ENCODE data around the gene C1RL.

The C1RL gene

DNA sequence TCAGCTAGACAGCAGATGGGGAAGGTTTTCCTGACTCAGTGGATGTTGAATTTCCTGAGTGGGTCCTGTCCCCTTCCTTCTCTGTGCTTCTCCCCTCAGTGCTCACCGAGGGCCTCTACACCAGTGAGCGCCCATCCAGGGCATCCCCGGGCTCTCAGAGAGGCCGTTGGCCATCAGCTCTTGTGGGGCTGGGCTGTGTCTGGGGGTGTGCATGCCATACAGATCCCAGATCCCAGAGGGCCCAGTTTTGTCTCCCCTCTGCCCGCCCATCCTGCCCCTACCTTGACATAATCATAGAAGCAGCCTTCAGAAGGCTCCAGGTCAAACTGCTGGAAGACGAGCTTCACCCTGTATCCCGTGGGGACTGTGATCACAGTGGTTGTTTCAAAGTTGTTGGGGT is 17.8 kb downstream of the C1RL start:
- DNase-seq = no peak

DNA sequence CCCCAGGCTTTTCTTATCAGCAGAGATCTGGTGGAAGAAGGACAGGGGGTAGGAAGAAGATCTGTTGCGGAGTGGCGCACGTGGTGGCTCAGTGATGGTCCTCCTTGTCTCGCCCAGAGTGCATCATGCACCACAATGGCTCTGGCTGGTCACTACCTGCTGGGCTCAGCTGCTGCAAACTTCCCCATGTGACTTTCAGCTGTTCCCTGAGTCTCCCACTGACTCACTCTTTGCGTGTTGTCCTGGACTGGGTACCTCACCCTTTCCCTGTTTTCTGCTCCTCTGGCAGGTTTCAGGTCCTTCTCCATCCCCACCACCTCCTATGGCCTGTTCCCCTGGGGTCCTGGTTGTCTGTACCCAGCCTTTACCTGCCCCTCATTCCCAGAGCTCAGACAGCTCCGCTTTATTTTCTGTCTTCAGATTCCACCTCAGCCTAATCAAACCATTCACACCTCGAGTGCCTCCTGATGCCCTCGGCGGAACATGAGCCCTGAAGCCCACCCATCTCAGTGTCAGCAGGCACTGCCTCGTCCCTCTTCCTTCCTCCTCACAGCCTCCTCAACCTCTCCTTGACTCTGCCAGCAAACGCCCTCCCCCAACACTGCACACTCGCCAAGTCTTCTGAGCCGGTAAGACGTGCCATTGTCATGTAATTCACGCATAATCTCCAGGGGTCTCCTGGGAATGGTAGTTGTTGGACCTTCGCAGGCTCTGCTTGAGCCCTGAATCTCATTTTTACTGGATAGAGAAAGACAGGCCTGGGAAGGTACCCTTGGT is 18.6 kb downstream of the C1RL start:
- DNase-seq = no peak

DNA sequence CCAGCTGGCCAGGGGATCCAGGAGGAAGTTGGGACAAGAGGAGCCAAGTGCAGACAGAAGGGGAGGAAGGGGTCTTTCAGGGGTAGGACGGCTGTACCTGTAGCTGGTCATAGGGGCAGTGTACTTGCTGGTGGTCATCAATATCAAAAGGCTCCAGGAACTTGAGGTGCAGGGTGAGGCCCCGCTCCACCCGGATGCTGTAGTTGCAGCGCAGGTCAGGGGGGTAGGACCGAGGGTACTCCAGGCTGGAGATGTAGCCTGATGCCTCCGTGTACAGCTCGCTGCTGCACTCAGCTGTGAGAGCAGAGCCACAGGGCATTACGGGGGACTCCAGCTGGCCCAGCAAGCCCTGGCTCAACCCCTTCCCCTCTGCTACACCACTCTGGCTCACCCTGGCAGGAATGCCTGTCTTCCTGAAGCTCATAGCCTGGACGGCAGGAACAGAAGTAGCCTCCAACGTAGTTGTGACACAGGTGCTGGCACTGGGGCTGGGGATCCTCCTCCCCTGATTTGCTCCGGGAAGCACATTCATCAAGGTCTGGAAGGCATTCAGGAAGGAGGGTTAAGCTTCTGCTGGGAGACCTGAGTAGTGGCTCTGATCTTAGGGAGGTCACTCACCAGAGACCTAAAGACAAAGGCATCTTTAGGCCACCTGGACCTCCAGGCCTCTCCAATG is 19.7 kb downstream of the C1RL start:
- DNase-seq = no peak

DNA sequence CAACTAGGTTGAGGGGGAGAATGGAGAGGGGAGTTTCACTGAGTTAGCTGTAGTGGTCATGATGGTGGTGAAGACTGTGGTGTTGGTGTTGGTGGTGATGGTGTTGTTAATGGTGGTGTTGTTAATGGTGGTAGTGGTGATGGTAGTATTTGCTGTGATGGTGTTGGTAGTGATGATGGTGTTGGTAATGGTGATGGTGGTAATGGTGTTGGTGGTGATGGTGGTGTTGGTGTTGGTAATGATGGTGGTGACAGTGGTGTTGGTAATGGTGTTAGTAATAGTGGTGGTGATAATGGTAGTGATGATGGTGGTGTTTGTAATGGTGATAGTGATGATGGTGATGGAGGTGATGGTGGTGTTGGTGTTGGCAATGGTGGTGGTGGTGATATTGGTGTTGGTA is 25.9 kb downstream of the C1RL start:
- DNase-seq = no peak

GRCh38 chr12:7081037-7081436 is 28.0 kb downstream of the C1RL start:
- DNase-seq = no peak

DNA sequence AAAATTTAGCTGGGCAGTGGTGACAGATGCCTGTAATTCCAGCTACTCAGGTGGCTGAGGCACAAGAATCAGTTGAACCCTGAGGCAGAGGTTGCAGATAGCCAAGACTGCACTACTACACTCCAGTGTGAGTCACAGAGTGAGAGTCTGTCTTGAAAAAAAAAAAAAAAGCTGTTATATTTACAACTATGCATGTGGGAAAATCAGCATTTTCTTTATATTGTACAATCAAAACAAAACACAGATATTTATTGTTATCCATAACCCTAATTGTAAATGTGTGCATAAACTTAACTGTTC is 29.2 kb downstream of the C1RL start:
- no peak for DNase-seq

- DNase-seq = no peak
These were observed 30.9 kb downstream of the C1RL start for GRCh38 chr12:7078163-7078562.

GRCh38 chr12:7076493-7076892 is 32.5 kb downstream of the C1RL start:
- no peak for DNase-seq

- no peak for DNase-seq
These were observed 33.1 kb downstream of the C1RL start for GRCh38 chr12:7075939-7076338.

- no peak for DNase-seq
These were observed 33.5 kb downstream of the C1RL start for GRCh38 chr12:7075518-7075917.

GRCh38 chr12:7073946-7074345 is 35.1 kb downstream of the C1RL start:
- DNase-seq = no peak

DNA sequence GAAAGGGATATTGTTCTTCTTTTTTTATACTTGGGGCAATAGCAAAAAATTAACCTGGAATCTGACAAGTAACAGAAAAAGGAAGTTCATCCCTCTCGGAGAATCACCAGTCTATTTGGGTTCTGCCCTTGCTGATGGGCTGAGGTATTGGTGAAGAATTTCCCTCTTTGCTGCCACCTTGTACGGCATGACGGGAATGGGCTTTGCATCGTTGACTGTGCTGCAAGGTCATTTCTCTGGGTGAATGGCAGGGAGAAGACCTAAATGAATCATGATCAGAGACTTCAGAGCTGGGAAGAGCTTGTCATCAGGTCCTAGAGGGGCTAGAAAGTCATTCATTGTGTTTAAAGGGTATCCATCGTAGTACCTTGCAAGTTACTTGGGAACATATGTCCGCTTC is 36.5 kb downstream of the C1RL start:
- DNase-seq = no peak

GRCh38 chr12:7072035-7072434 is 37.0 kb downstream of the C1RL start:
- DNase-seq = no peak

GRCh38 chr12:7069386-7069785 is 39.6 kb downstream of the C1RL start:
- no peak for DNase-seq

DNA sequence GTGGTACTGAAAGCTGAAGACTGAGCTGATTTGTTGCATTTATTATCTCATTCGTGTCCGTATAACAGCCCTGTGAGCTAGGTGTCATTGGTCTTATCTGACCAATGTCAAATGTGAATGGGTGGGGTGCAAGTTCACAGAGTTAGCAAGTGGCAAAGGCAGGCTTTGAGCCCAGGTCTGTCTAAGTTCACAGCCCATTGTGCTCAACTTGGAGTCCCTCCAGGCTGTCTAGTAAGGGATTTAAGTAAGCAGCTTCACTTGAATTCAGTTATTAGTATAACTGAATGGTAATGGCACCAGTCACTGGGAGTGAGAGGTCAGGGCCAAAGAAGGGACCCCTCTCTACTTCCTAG is 40.0 kb downstream of the C1RL start:
- DNase-seq = no peak

GRCh38 chr12:7068240-7068993 is 40.6 kb downstream of the C1RL start:
- no peak for DNase-seq

GRCh38 chr12:7067096-7067495 is 41.9 kb downstream of the C1RL start:
- DNase-seq = no peak

DNA sequence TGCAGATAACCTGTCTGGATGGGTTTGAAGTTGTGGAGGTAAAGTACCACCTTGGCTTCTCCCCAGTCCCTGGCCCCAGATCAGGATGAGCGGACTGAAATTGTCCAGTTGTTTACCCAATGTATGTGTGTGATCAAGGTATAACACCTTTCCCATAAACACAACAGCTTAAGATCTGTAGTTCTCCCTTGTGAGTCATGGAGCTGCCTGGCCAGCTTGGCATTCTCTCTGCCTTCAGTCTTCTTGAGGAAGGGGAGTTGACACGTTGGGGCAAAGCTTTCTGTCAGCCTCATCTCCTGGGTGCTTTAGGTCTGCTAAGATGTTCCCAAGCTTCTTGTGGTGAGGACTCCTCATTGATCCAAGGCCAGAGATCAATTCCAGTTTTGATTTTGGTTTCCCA is 42.4 kb downstream of the C1RL start:
- DNase-seq = no peak

GRCh38 chr12:7065073-7065623 is 43.9 kb downstream of the C1RL start:
- no peak for DNase-seq

GRCh38 chr12:7064516-7064915 is 44.5 kb downstream of the C1RL start:
- DNase-seq = no peak

DNA sequence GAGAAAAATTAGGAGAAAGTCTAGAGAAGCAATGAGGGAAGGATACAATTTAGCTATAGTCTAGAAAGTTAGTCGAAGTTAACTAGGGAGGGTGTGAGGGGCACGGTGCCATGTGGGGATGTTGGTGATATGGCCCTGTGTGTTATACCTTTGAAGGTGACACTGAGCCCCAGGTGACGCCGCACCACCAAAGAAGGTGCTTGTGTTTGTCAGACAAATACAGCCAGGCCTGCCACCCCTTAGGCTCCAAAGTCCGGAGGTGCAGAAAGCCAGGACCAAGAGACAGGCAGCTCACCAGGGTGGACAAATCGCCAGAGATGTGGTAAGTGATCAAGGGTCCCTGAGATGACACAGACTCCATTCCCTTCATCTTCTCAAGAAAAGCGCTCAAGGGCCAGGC is 47.4 kb downstream of the C1RL start:
- no peak for DNase-seq

DNA sequence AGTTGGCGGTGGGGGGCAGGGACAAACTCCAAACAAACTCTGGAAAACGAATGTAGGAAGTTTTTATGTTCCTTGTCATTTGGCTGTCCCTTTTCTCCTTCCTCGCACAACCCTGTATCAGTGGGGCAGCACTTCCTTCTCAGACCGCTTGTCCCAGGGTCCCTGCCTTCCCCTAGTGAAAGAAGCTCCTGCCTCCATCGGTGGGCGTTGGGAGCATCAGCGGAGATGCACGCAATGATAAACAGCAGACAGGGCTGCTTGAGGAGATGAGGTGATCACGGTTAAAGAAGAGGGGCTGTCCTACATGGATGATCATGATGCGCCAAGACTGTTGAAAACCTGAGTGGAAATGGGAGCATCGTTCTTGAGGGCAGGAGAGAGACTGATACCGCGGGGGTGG is 47.9 kb downstream of the C1RL start:
- DNase-seq = no peak

DNA sequence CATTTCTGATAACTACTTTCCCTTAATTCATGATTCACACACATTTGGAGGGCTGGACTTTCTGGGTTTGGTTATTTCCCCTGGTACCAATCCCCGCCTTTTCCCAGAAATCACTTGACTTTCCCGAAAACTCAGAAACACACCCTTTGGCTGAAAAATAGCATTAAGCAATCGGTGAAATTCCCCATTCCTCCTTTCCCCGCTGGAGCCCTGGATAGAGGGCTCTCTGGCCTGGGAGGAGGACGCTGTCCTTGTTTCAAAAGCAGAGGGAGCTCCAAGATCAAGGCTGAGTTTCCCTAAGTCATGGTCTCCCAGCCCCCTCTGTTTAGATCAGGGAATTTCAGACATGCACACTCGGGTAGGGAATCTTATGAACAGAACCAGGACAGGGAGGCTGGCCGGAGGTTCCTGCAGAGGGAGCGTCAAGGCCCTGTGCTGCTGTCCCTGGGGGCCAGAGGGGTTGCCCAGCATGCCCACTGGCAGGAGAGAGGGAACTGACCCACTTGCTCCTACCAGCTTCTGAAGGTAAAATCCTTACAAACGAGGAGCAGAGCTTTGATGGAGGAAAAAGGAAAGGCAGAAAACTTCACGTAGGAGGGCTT is 48.6 kb downstream of the C1RL start, which contains the start of gene C1S:
TSS of gene C1S (plus strand) at position 366 of the 602 bp plus-strand sequence. CDS start 1,195 bp downstream, outside the sequence.
- no peak for DNase-seq
